GM12878 (cell line): ENCODE measurements around the gene KCNN3. TPM values are rescaled to one million over a fixed set of nuclear protein-coding genes. Genes with fewer than 3 reads are reported as not detected.

Source experiments
- ATAC-seq: fragments of 200-7000 bp; cut with Tn5 transposase; 3 replicates; pipeline ENCODE4 v1.9.1; 2020; ENCODE audit warnings: mild to moderate bottlenecking, moderate library complexity
- BruUV-seq: library from RNA; stranded (reverse); fragments of 400-500 nt; replicated peaks from 2 replicates; lab custom pipeline; 2021; lab: Mats Ljungman, UMichigan
- CTCF ChIA-PET: fragments of 300-600 bp; sonication (Branson Sonifier 250); formaldehyde crosslinking; extraction: SDS; loops from one replicate; lab custom pipeline; 2021; ENCODE audit warnings: inconsistent platforms; lab: Yijun Ruan, JAX
- POLR2A ChIA-PET: fragments of 350-600 bp; formaldehyde crosslinking; extraction: SDS; loops from one replicate; lab custom pipeline; 2021; ENCODE audit warnings: inconsistent platforms; lab: Charles Lee
- RAD21 ChIA-PET: fragments of 300-600 bp; sonication (Branson Sonifier 250); formaldehyde crosslinking; loops from one replicate; lab custom pipeline; 2023; ENCODE audit warnings: antibody characterized with exemption; ENCODE audit not compliant: unreplicated experiment; lab: Charles Lee
- SMC1A ChIA-PET: fragments of 300-600 bp; sonication (Branson Sonifier 250); formaldehyde crosslinking; loops from one replicate; lab custom pipeline; 2023; ENCODE audit not compliant: unreplicated experiment, uncharacterized antibody; lab: Charles Lee
- DNase-seq: peaks from one replicate; pipeline ENCODE4 v3.0.0-alpha.2; 2011; ENCODE audit warnings: low read depth, low spot score
- FAIRE-seq: peaks from 3 replicates; lab custom pipeline; 2011; peaks lifted over from hg19 to GRCh38; lab: Jason Lieb, UNC
- H2AFZ ChIP-seq: 2 replicates; pipeline ENCODE4 v1.6.0; 2011; ENCODE audit warnings: low read depth, low read length, control low read depth; ENCODE audit not compliant: control insufficient read depth
- H3K27ac ChIP-seq: 2 replicates; pipeline ENCODE4 v1.5.1; 2011; ENCODE audit warnings: control low read depth; ENCODE audit not compliant: control insufficient read depth, insufficient read depth
- H3K27me3 ChIP-seq, 2 experiments: replicated peaks in 1 of 2; 2 replicates each; pipeline versions ENCODE4 v1.6.0 to v1.6.1; 2011; ENCODE audit warnings: low read length in 1 of 2; ENCODE audit not compliant: control insufficient read depth in 2 of 2, insufficient read depth in 2 of 2
- H3K36me3 ChIP-seq, 2 experiments: 2 replicates each; pipeline ENCODE4 v1.5.1; 2011; ENCODE audit warnings: low read length in 1 of 2; ENCODE audit not compliant: control insufficient read depth in 2 of 2, insufficient read depth in 2 of 2
- H3K4me1 ChIP-seq: 2 replicates; pipeline ENCODE4 v1.6.1; 2011; ENCODE audit warnings: mild to moderate bottlenecking, low read length, moderate library complexity, mixed read lengths; ENCODE audit not compliant: control insufficient read depth, insufficient read depth
- H3K4me2 ChIP-seq: 2 replicates; pipeline ENCODE4 v1.6.0; 2011; ENCODE audit warnings: control low read depth; ENCODE audit not compliant: control insufficient read depth, insufficient read depth
- H3K4me3 ChIP-seq: fragments of 200-600 bp; sonication (generic); 2 replicates; pipeline ENCODE4 v1.5.1; 2016
- H3K79me2 ChIP-seq: 2 replicates; pipeline ENCODE4 v1.6.0; 2011; ENCODE audit warnings: low read length; ENCODE audit not compliant: control insufficient read depth, insufficient read depth
- H3K9ac ChIP-seq: 2 replicates; pipeline ENCODE4 v1.8.0; 2011; ENCODE audit warnings: low read length, control low read depth, mixed read lengths; ENCODE audit not compliant: control insufficient read depth, insufficient read depth
- H3K9me3 ChIP-seq: replicated peaks from 3 replicates; pipeline ENCODE4 v1.5.1; 2011; ENCODE audit warnings: mild to moderate bottlenecking, low read length; ENCODE audit not compliant: control insufficient read depth, insufficient read depth
- H4K20me1 ChIP-seq: 2 replicates; pipeline ENCODE4 v1.6.0; 2011; ENCODE audit not compliant: control insufficient read depth, insufficient read depth
- E4F1 ChIP-seq: fragments of 450-650 bp; IDR thresholded peaks from 2 replicates; pipeline ENCODE4 v1.6.1; 2018; ENCODE audit warnings: borderline replicate concordance, mild to moderate bottlenecking; ENCODE audit not compliant: partially characterized antibody
- ELK1 ChIP-seq: IDR thresholded peaks from 2 replicates; pipeline ENCODE4 v1.6.1; 2012; ENCODE audit warnings: low read depth, low read length, improper control_type of control experiment
- LARP7 ChIP-seq: fragments of 450-650 bp; IDR thresholded peaks from 2 replicates; pipeline ENCODE4 v1.6.1; 2017; ENCODE audit warnings: mild to moderate bottlenecking
- NRF1 ChIP-seq: conservative IDR thresholded peaks from 2 replicates; pipeline ENCODE4 v1.6.1; 2011; ENCODE audit warnings: mild to moderate bottlenecking, low read depth, low read length, improper control_type of control experiment
- PAX8 ChIP-seq: fragments of 450-650 bp; IDR thresholded peaks from 2 replicates; pipeline ENCODE4 v1.6.1; 2017; ENCODE audit warnings: mild to moderate bottlenecking, moderate library complexity
- SMAD1 ChIP-seq: fragments of 450-650 bp; IDR thresholded peaks from 2 replicates; pipeline ENCODE4 v1.6.1; 2018; ENCODE audit warnings: mild to moderate bottlenecking, low read depth; ENCODE audit not compliant: partially characterized antibody
- SMARCA5 ChIP-seq: fragments of 450-650 bp; IDR thresholded peaks from 2 replicates; pipeline ENCODE4 v1.6.1; 2017; ENCODE audit warnings: mild to moderate bottlenecking
- SMC3 ChIP-seq: IDR thresholded peaks from 2 replicates; pipeline ENCODE4 v1.6.1; 2011; ENCODE audit warnings: low read length, improper control_type of control experiment, borderline replicate concordance
- USF2 ChIP-seq: IDR thresholded peaks from 2 replicates; pipeline ENCODE4 v1.6.1; 2011; ENCODE audit warnings: low read depth, low read length, improper control_type of control experiment, borderline replicate concordance
- ZBED1 ChIP-seq: IDR thresholded peaks from 2 replicates; pipeline ENCODE4 v1.6.1; 2016; ENCODE audit warnings: borderline replicate concordance
- ZBTB11 ChIP-seq: fragments of 450-650 bp; formaldehyde crosslinking; IDR thresholded peaks from 2 replicates; pipeline ENCODE4 v1.5.0; 2022; ENCODE audit warnings: mild to moderate bottlenecking, missing genetic modification characterization
- ZNF24 ChIP-seq: fragments of 450-650 bp; IDR thresholded peaks from 2 replicates; pipeline ENCODE4 v1.6.1; 2017; ENCODE audit warnings: antibody characterized with exemption, mild to moderate bottlenecking
- ZNF592 ChIP-seq: fragments of 450-650 bp; IDR thresholded peaks from 2 replicates; pipeline ENCODE4 v1.6.1; 2017; ENCODE audit warnings: mild to moderate bottlenecking, moderate library complexity
- WGBS: methylation state at CpG from one replicate; pipeline ENCODE4 v1.1.6; 2016; ENCODE audit warnings: low lambda C conversion rate; ENCODE audit not compliant: insufficient replicate concordance, insufficient coverage; ENCODE audit errors: missing lambda C conversion rate; 5-methylcytosine and 5-hydroxymethylcytosine counted together
- in situ Hi-C: fragments of 300-500 bp; cut with MboI; formaldehyde crosslinking; loops from 9 replicates; pipeline ENCODE4 v1.14.3; 2018; ENCODE audit warnings: mixed read lengths
- intact Hi-C: fragments of 100-400 bp; cut with micrococcal nuclease; formaldehyde crosslinking; loops from one replicate; pipeline ENCODE4 v1.14.2; 2022; ENCODE audit not compliant: unreplicated experiment
- polyA plus RNA-seq, 11 experiments: library from polyadenylated mRNA; depleted of rRNA in 4 of 11; unstranded in 6 of 11; stranded (reverse) in 5 of 11; fragments of >200 nt; fragmentation: Nextera tagmentation in 4 of 11; fragmentation: Illumina TruSeq in 1 of 11; extraction: Ambion mirVana in 4 of 11; extraction: Trizol in 1 of 11; gene quantifications; 1 replicate in 1 of 11; 2 replicates in 10 of 11; pipeline versions ENCODE4 v1.2.1 to v1.2.3, GENCODE V29; 2011 to 2016; ENCODE audit warnings: inconsistent platforms in 2 of 11, missing spikeins in 2 of 11, low read depth in 1 of 11
- total RNA-seq, 4 experiments: library from RNA; depleted of rRNA in 3 of 4; stranded (reverse); fragments of >200 nt in 3 of 4; fragmentation: Illumina TruSeq in 1 of 4; extraction: Trizol in 1 of 4; gene quantifications; 2 replicates each; pipeline versions ENCODE4 v1.2.1 to v1.2.3, GENCODE V29; 2013 to 2021

The KCNN3 gene
- total and polyA plus RNA-seq, 10 of the 15 experiments (the other 5 are each of a cell fraction or from before 2014, with no cell fraction given): 3.5 to 26.4 (median 14.9) TPM

GRCh38 chr1:154816369-154816768 is 53.7 kb downstream of the KCNN3 start:
- peaks cover 11% of the 10 kb centered on the region for H3K4me1 ChIP-seq
- no peaks in the 10 kb centered on the region; the same call in 1 of the 2 replicates for H3K79me2 ChIP-seq
- H3K27ac ChIP-seq: no peak overlapping the region
- intact Hi-C loops (no loop called here), in situ Hi-C loops (no loop called here)
- peaks cover 13 to 28% of the 10 kb centered on the region in 2 experiments; a peak in 3 of 4 replicates for H3K36me3 ChIP-seq
- CTCF ChIA-PET: no interaction called here
- RAD21 ChIA-PET: no interaction called here
- H3K27me3 ChIP-seq: no peaks in the 10 kb centered on the region
- 82% methylated on average over 6 of the region's 6 CpGs for WGBS
- H3K9ac ChIP-seq: no peak overlapping the region
- H4K20me1 ChIP-seq: no peaks in the 10 kb centered on the region
- no peaks in the 10 kb centered on the region for H3K9me3 ChIP-seq
- no peak overlapping the region for H2AFZ ChIP-seq
- no peak overlapping the region for H3K4me2 ChIP-seq
- FAIRE-seq (no peak), ATAC-seq (no peak), DNase-seq (no peak)
- H3K4me3 ChIP-seq: no peak overlapping the region
- POLR2A ChIA-PET: no interaction called here
- SMC1A ChIA-PET: interaction anchor here (0.6 kb wide), 1 partner anchor 1102 kb away, joined by 3 read pairs; no protein-coding TSS in a partner anchor
- no TSS peak for BruUV-seq
- no peak for TF ChIP-seq LARP7
- no peak for TF ChIP-seq SMARCA5
- no peak for TF ChIP-seq USF2
- no peak for TF ChIP-seq ZNF592
- no peak for TF ChIP-seq SMC3
- TF ChIP-seq NRF1: no peak
- TF ChIP-seq ZBED1: no peak
- no peak for TF ChIP-seq E4F1
- no peak for TF ChIP-seq PAX8
- TF ChIP-seq ZNF24: no peak
- TF ChIP-seq ELK1: no peak
- no peak for TF ChIP-seq ZBTB11 (CRISPR knock-in tag)
- no peak for TF ChIP-seq SMAD1
